Stomach (tissue), 9 donors: ENCODE data around the gene GHRL. TPM values are rescaled to one million over a fixed set of nuclear protein-coding genes. Genes with fewer than 3 reads are reported as not detected.

Experiments used
- DNase-seq, 2 donors: peaks; one replicate each; pipeline versions ENCODE4 v3.0.0 to v3.0.0-alpha.2; 2013 to 2019
- H3K27ac ChIP-seq, 5 donors: fragments of 200-600 bp in 4 of 5; sonication (generic) in 4 of 5; one replicate each; pipeline ENCODE4 v1.5.1; 2013 to 2019; ENCODE audit warnings: mild to moderate bottlenecking in 1 of 5, moderate library complexity in 1 of 5
- H3K27me3 ChIP-seq, 3 donors: fragments of 200-600 bp; sonication (generic); one replicate each; pipeline ENCODE4 v1.5.1; 2017 to 2019; ENCODE audit warnings: mixed run types in 1 of 3
- H3K36me3 ChIP-seq, 4 donors: fragments of 200-600 bp; sonication (generic); 1 replicate in 3 of 4; 2 replicates in 1 of 4; pipeline ENCODE4 v1.5.1; 2016 to 2019
- H3K4me1 ChIP-seq, 4 donors: fragments of 200-600 bp; sonication (generic); one replicate each; pipeline ENCODE4 v1.5.1; 2016 to 2019
- H3K4me3 ChIP-seq, 4 donors: fragments of 200-600 bp; sonication (generic) in 3 of 4; one replicate each; pipeline ENCODE4 v1.5.1; 2016 to 2019; ENCODE audit warnings: mild to moderate bottlenecking in 1 of 4
- H3K9me3 ChIP-seq, 4 donors: fragments of 200-600 bp; sonication (generic); one replicate each; pipeline ENCODE4 v1.5.1; 2016 to 2019
- CTCF ChIP-seq, 7 experiments: fragments of 450-650 bp in 4 of 7; fragments of 200-600 bp in 3 of 7; sonication (generic) in 3 of 7; IDR thresholded peaks; one replicate each; pipeline ENCODE4 v1.5.1; 2016 to 2019; ENCODE audit warnings: antibody characterized with exemption in 7 of 7, control low read depth in 2 of 7, mild to moderate bottlenecking in 1 of 7
- EP300 ChIP-seq: sonication (generic); formaldehyde crosslinking; IDR thresholded peaks from one replicate; pipeline ENCODE4 v1.6.1; 2017; ENCODE audit warnings: antibody characterized with exemption
- POLR2A ChIP-seq, 4 donors: fragments of 450-650 bp; IDR thresholded peaks; one replicate each; pipeline ENCODE4 v1.6.1; 2016; ENCODE audit warnings: antibody characterized with exemption in 4 of 4, control low read depth in 2 of 4, mild to moderate bottlenecking in 1 of 4, moderate library complexity in 1 of 4
- POLR2AphosphoS5 ChIP-seq, 3 donors: sonication (generic); formaldehyde crosslinking; IDR thresholded peaks; one replicate each; pipeline ENCODE4 v1.6.1; 2016; ENCODE audit warnings: antibody characterized with exemption in 3 of 3
- WGBS, 5 donors: extraction: QIAGEN DNeasy Blood & Tissue Kit in 3 of 5; methylation state at CpG; one replicate each; pipeline versions ENCODE4 v1.1.5 to v1.1.7; 2013 to 2018; 5-methylcytosine and 5-hydroxymethylcytosine counted together
- intact Hi-C: fragments of 100-400 bp; cut with DNase I; formaldehyde crosslinking; loops from one replicate; pipeline ENCODE4 v1.15.1; 2023; ENCODE audit warnings: low total_unique reads
- polyA plus RNA-seq, 3 donors: library from polyadenylated mRNA; stranded (reverse); fragments of 200-250 nt; gene quantifications; one replicate each; pipeline ENCODE4 v1.2.3, GENCODE V29; 2013
- total RNA-seq, 5 donors: library from RNA; depleted of rRNA; stranded (reverse); fragments of >200 nt; gene quantifications; one replicate each; pipeline versions ENCODE4 v1.1.0 to v1.2.3, GENCODE V29; 2014 to 2016
- donor health status: healthy with polysubstance abuse.
- donor health status: Bipolar disorder and iron deficiency.
- donor health status: healthy.

The GHRL gene
- total and polyA plus RNA-seq, 8 donors: 1.7 to 804 (median 253) TPM

- Histone ChIP-seq H3K9me3 (no peaks in the 10 kb centered on the region), H3K27ac (no peak overlapping the region), H3K4me1 (no peaks in the 10 kb centered on the region), H3K36me3 (no peaks in the 10 kb centered on the region), H3K27me3 (peaks cover 0 to 25% (median 0%) of the 10 kb centered on the region in 3 donors), H3K4me3 (no peak overlapping the region)
- TF ChIP-seq POLR2A (IDR thresholded peaks at IDR 0.05): no peak
- no peak for TF ChIP-seq CTCF (IDR thresholded peaks at IDR 0.05)
- no peak for TF ChIP-seq POLR2AphosphoS5 (IDR thresholded peaks at IDR 0.05)
- no peak for TF ChIP-seq EP300
- intact Hi-C loops: no loop called here
- no peak for DNase-seq
- 76 to 83% (median 82%) methylated on average over 11 of the region's 11 CpGs for WGBS, 5 donors
Observed at GRCh38 chr3:10336761-10337160, 44.0 kb upstream of the GHRL start.

GRCh38 chr3:10335871-10336622, 43.3 kb upstream of the GHRL start:
- intact Hi-C loops: no loop called here
- WGBS, 5 donors: 83 to 86% (median 86%) methylated on average over 29 of the region's 29 CpGs

DNA sequence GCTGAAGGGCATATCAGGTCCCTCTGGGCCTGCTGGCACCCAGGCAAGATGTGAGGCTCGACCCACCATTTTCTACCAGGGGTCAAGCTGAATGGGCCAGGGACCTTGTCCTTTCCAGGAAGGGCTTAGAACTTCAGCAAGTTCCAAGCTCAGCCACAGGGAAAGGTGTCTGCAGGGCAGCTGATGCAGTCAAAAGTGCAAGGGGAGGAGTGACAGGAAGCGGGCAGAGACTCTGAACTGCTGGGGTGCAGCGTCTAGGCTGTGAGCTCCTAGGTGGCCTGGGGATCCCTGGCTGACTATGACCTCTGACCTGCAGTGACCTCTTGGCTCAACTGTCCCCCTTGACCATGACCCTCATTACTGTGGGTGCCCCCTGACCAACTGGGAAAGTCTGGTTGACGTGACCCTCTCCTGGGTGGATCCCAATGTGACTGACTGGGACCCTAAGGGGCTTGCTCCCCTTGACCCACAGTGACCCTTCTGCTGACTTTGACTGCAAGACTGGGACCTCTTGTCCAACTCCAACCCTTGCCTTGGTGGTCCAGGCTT, 42.5 kb upstream of the GHRL start:
- DNase-seq: no peak
- intact Hi-C loops: no loop called here
- WGBS, 5 donors: 71 to 84% (median 74%) methylated on average over 3 to 4 of the region's 4 CpGs
- TF ChIP-seq POLR2A (IDR thresholded peaks at IDR 0.05): no peak
- H3K27me3 ChIP-seq: peaks cover 0 to 37% (median 0%) of the 10 kb centered on the region in 3 donors
- H3K4me1 ChIP-seq: no peaks in the 10 kb centered on the region
- H3K4me3 ChIP-seq: no peak overlapping the region
- H3K27ac ChIP-seq: no peak overlapping the region
- no peaks in the 10 kb centered on the region for H3K36me3 ChIP-seq
- no peaks in the 10 kb centered on the region for H3K9me3 ChIP-seq

More at GRCh38 chr3:10335871-10336622, 43.3 kb upstream of the GHRL start:
- H3K27ac ChIP-seq: no peak overlapping the region
- H3K27me3 ChIP-seq: peaks cover 0 to 29% (median 0%) of the 10 kb centered on the region in 3 donors
- DNase-seq: no peak
- H3K9me3 ChIP-seq: no peaks in the 10 kb centered on the region
- no peaks in the 10 kb centered on the region for H3K4me1 ChIP-seq
- H3K36me3 ChIP-seq: no peaks in the 10 kb centered on the region
- TF ChIP-seq EP300 (no peak), POLR2A (IDR thresholded peaks at IDR 0.05) (no peak), CTCF (IDR thresholded peaks at IDR 0.05) (no peak), POLR2AphosphoS5 (IDR thresholded peaks at IDR 0.05) (no peak)
- no peak overlapping the region for H3K4me3 ChIP-seq

DNA sequence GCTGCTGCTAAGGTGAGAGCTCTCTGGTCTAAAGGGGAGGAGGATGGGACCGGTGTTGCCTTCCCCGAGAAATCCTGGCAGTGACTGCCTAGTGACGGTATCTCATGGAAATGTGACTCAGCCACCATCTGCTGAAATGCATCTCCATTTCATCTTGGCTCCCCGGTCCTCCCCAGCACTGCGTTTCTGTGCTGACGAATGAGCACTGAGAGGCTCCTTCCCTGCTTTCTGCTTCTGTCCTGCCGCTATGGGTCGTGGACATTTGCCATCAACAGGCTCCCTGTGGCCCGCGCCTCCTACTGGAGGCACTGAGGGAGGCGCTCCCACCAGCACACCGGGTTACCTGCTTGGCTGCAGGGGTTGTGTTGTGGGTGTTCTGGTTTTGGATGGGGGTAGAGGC, 41.7 kb upstream of the GHRL start:
- Histone ChIP-seq H3K27me3 (peaks cover 0 to 45% (median 7%) of the 10 kb centered on the region in 3 donors), H3K4me1 (no peaks in the 10 kb centered on the region), H3K27ac (no peak overlapping the region), H3K36me3 (no peaks in the 10 kb centered on the region), H3K9me3 (no peaks in the 10 kb centered on the region), H3K4me3 (no peak overlapping the region)
- WGBS, 5 donors: 54 to 71% (median 63%) methylated on average over 12 of the region's 12 CpGs
- intact Hi-C loops: no loop called here
- no peak for DNase-seq
- no peak for TF ChIP-seq POLR2AphosphoS5 (IDR thresholded peaks at IDR 0.05)
- TF ChIP-seq CTCF (IDR thresholded peaks at IDR 0.05): no peak
- TF ChIP-seq EP300: no peak
- no peak for TF ChIP-seq POLR2A (IDR thresholded peaks at IDR 0.05)

DNA sequence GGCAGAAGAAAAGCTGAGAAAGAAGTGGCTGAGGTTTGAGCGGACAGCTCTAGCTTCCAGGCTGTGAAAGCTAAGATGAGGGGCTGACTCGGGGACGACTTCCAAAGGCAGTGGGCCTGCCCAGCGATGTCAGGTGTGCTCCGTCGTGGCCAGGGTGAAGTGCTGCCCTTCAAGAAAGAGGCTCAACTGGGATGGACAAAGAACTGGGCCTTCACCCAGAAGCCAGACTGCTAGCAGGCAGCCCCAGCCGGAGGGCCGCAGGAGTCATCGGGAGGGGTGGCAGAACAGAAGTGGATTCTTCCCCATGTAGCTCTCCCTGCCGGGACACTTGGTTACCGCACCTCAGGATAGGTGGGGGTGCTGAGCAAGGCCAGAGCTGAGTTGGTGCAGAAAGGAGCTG, 41.3 kb upstream of the GHRL start:
- H3K4me1 ChIP-seq: no peaks in the 10 kb centered on the region
- no peaks in the 10 kb centered on the region for H3K9me3 ChIP-seq
- H3K4me3 ChIP-seq: no peak overlapping the region
- no peaks in the 10 kb centered on the region for H3K36me3 ChIP-seq
- intact Hi-C loops: no loop called here
- TF ChIP-seq CTCF (IDR thresholded peaks at IDR 0.05) (no peak), POLR2A (IDR thresholded peaks at IDR 0.05) (no peak), EP300 (no peak), POLR2AphosphoS5 (IDR thresholded peaks at IDR 0.05) (no peak)
- peaks cover 0 to 49% (median 10%) of the 10 kb centered on the region in 3 donors for H3K27me3 ChIP-seq
- no peak overlapping the region for H3K27ac ChIP-seq
- WGBS, 5 donors: 79 to 87% (median 83%) methylated on average over 11 of the region's 11 CpGs
- DNase-seq: no peak
